Measurements from ENCODE around the gene DGCR2. TPM values are rescaled to one million over a fixed set of nuclear protein-coding genes. Genes with fewer than 3 reads are reported as not detected.

Gene DGCR2
- total and polyA plus RNA-seq, 2 experiments from 2014 or later, result 18.5 to 83.0 TPM

- no peaks in the 10 kb centered on the region for H3K79me2 ChIP-seq (replicated peaks; ENCODE audit: insufficient read depth)
- ATAC-seq, result no peak; the same call in 1 of the 3 replicates
- no peaks in the 10 kb centered on the region for H3F3A ChIP-seq (replicated peaks; ENCODE audit: low read depth)
- Mint-ChIP-seq H3K36me3 (ENCODE audit: low read depth) (no peaks in the 10 kb centered on the region), H3K27ac (no peak overlapping the region), H3K4me1 (peaks cover 3% of the 10 kb centered on the region; the same call in 2 of the 3 replicates), H3K4me3 (no peak overlapping the region), H3K27me3 (ENCODE audit: insufficient read depth, low read depth, poor library complexity) (peaks cover 4% of the 10 kb centered on the region), H3K9me3 (no peaks in the 10 kb centered on the region)
- no peaks in the 10 kb centered on the region for H3K27me3 ChIP-seq (ENCODE audit: insufficient read depth)
- H3K27ac ChIP-seq (ENCODE audit: low read depth), result no peak overlapping the region
- no peaks in the 10 kb centered on the region for H3K9me2 ChIP-seq (ENCODE audit: insufficient read depth)
- no peak for DNase-seq (ENCODE audit: low spot score)
- H3K4me1 ChIP-seq (ENCODE audit: insufficient read depth), result no peaks in the 10 kb centered on the region
- no peak overlapping the region for H2AFZ ChIP-seq
- H3K36me3 ChIP-seq (ENCODE audit: insufficient read depth), result no peaks in the 10 kb centered on the region
- H4K20me1 ChIP-seq (replicated peaks; ENCODE audit: insufficient read depth), result no peaks in the 10 kb centered on the region
- no peak for TF ChIP-seq ZNF331 (CRISPR knock-in tag; IDR thresholded peaks at IDR 0.05; ENCODE audit: low read depth)
- no peak for TF ChIP-seq POLR2AphosphoS5 (IDR thresholded peaks at IDR 0.05; ENCODE audit: low read depth)
- TF ChIP-seq STAT1 (IDR thresholded peaks at IDR 0.05; ENCODE audit: unreplicated experiment), result no peak
- TF ChIP-seq CTCF (conservative IDR thresholded peaks at IDR 0.05; ENCODE audit: low read depth in 2 of 2), result no peak
- TF ChIP-seq ZNF114 (CRISPR knock-in tag; IDR thresholded peaks at IDR 0.05), result no peak
- TF ChIP-seq ETS1 (IDR thresholded peaks at IDR 0.05), result no peak
- TF ChIP-seq EZH2phosphoT487 (IDR thresholded peaks at IDR 0.05; ENCODE audit: unreplicated experiment), result no peak
- no peak for TF ChIP-seq REST (IDR thresholded peaks at IDR 0.05; ENCODE audit: unreplicated experiment)
- no peak for TF ChIP-seq JUNB (IDR thresholded peaks at IDR 0.05; ENCODE audit: unreplicated experiment)
- no peak for TF ChIP-seq CREB1 (CRISPR knock-in tag; IDR thresholded peaks at IDR 0.05; ENCODE audit: low read depth)
- TF ChIP-seq EZH2 (IDR thresholded peaks at IDR 0.05; ENCODE audit: low read depth, unreplicated experiment), result no peak
- TF ChIP-seq NANOG (IDR thresholded peaks at IDR 0.05; ENCODE audit: borderline replicate concordance), result no peak
- TF ChIP-seq ZNF462 (CRISPR knock-in tag; IDR thresholded peaks at IDR 0.05), result no peak
- H3K4me3 ChIP-seq, result no peak overlapping the region
- no peak overlapping the region for H3K4me2 ChIP-seq
These were observed 102.6 kb downstream of the DGCR2 start for GRCh38 chr22:19019679-19020032.

All from GM23338 (cell line).